ENCODE data around the gene KCNE3.

DNA sequence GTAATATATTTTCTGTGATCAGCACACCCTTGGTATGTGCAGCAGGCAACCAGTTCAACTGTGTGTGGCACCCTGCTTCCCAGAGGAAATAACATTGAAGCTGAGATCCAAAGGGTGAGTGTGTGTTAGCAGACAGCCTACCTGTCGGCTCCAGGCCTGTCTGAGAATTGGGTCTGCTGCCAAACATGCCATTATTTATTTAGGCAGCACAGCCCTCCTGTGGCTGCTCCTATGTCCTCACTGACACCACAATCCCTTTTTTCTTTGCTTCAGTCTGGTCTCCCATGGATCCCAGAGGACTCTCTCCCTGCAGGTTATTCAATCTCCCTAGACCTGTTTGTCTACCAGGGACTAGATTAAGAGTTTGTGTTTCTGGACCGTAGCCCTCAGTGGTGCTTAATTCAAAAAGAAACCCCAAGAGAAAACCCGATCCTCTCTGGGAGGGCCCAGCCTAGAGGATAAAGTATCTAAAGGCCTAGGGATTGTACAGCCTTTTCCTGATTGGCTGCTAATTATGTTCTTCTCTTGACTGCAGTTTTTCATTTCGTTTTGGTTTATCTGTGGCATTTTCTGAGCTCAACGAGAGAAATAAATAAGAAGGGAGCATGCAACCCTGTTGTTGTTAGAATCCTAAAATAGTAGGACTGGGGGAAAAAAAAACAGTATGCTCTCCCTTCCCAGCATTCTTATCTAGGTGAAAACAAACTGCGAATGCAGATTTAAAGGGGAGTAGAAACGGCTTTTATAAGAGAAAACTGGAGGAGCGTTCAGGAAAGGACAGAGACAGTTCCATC lies 24.1 kb downstream of the KCNE3 start:
- TF ChIP-seq, protein P1, sequence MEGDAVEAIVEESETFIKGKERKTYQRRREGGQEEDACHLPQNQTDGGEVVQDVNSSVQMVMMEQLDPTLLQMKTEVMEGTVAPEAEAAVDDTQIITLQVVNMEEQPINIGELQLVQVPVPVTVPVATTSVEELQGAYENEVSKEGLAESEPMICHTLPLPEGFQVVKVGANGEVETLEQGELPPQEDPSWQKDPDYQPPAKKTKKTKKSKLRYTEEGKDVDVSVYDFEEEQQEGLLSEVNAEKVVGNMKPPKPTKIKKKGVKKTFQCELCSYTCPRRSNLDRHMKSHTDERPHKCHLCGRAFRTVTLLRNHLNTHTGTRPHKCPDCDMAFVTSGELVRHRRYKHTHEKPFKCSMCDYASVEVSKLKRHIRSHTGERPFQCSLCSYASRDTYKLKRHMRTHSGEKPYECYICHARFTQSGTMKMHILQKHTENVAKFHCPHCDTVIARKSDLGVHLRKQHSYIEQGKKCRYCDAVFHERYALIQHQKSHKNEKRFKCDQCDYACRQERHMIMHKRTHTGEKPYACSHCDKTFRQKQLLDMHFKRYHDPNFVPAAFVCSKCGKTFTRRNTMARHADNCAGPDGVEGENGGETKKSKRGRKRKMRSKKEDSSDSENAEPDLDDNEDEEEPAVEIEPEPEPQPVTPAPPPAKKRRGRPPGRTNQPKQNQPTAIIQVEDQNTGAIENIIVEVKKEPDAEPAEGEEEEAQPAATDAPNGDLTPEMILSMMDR (IDR thresholded peaks at IDR 0.05; ENCODE audit: low read depth, low read length): no peak
- no peak for TF ChIP-seq EZH2phosphoT487 (IDR thresholded peaks at IDR 0.05; ENCODE audit: low read depth)
